GM19351 (cell line): Measurements from ENCODE around the gene CTSD.

Source experiments
- ATAC-seq: cut with Tn5 transposase; IDR thresholded peaks from one replicate; pipeline ENCODE4 v1.9.1; 2021; ENCODE audit warnings: mild to moderate bottlenecking, moderate library complexity; ENCODE audit not compliant: unreplicated experiment

The CTSD gene

GRCh38 chr11:1756791-1757771 is 6.6 kb downstream of the CTSD start:
- no peak for ATAC-seq

GRCh38 chr11:1755692-1756561 is 7.8 kb downstream of the CTSD start:
- ATAC-seq, result no peak

- no peak for ATAC-seq
These were observed 8.4 kb downstream of the CTSD start for GRCh38 chr11:1755344-1755691.

GRCh38 chr11:1754376-1755150 is 9.2 kb downstream of the CTSD start:
- no peak for ATAC-seq

GRCh38 chr11:1753929-1754305 is 9.8 kb downstream of the CTSD start:
- no peak for ATAC-seq

- no peak for ATAC-seq
These were observed 10.3 kb downstream of the CTSD start for GRCh38 chr11:1753229-1753928.

- no peak for ATAC-seq
These were observed 10.9 kb downstream of the CTSD start for GRCh38 chr11:1752907-1753228.

- ATAC-seq, result no peak
These were observed 11.5 kb downstream of the CTSD start for GRCh38 chr11:1751999-1752906.

- ATAC-seq, result no peak
These were observed 12.2 kb downstream of the CTSD start for GRCh38 chr11:1751531-1751921.

- ATAC-seq, result no peak
These were observed 12.7 kb downstream of the CTSD start for GRCh38 chr11:1750840-1751530.

GRCh38 chr11:1750481-1750839 is 13.3 kb downstream of the CTSD start, which contains the start of gene IFITM10:
Gene IFITM10 (minus strand): TSS chr11:1750595. CDS start chr11:1750442, 153 bp downstream.
- no peak for ATAC-seq

- ATAC-seq, result no peak
These were observed 14.1 kb downstream of the CTSD start for GRCh38 chr11:1749395-1750351.

- no peak for ATAC-seq
These were observed 14.9 kb downstream of the CTSD start for GRCh38 chr11:1748636-1749394.

GRCh38 chr11:1747753-1748635 is 15.7 kb downstream of the CTSD start:
- ATAC-seq, result no peak

GRCh38 chr11:1746956-1747752 is 16.6 kb downstream of the CTSD start:
- ATAC-seq, result no peak
